LNCaP clone FGC (cell line): Measurements from ENCODE around the gene SRP9.
"Not testable (repeated sequence)": the region's sequence is repeated elsewhere in the genome, so short reads cannot be mapped to it uniquely, and the experiment has no call there.

Experiments used
- DNase-seq: peaks from one replicate; pipeline ENCODE4 v3.0.0-alpha.2; 2011; ENCODE audit warnings: low read depth
- H3K4me3 ChIP-seq: 2 replicates; pipeline ENCODE4 v1.5.1; 2011; ENCODE audit warnings: mild to moderate bottlenecking, low read depth, low read length, control low read depth
- CTCF ChIP-seq: IDR thresholded peaks from 2 replicates; pipeline ENCODE4 v1.5.1; 2012; ENCODE audit warnings: mild to moderate bottlenecking; ENCODE audit not compliant: control insufficient read depth, insufficient read depth; ENCODE audit errors: extremely low read depth

Gene SRP9

GRCh38 chr1:225776294-225776693, 1.3 kb upstream of the SRP9 start:
- DNase-seq, result no peak
- TF ChIP-seq CTCF, result no peak
- no peak overlapping the region for H3K4me3 ChIP-seq

GRCh38 chr1:225777058-225777582, 506 bp upstream of the SRP9 start:
- no peak for TF ChIP-seq CTCF
- DNase-seq, result no peak
- peak overlapping the region; percentile 69 for H3K4me3 ChIP-seq

GRCh38 chr1:225778337-225778669, 677 bp downstream of the SRP9 start:
- H3K4me3 ChIP-seq, result peak overlapping the region; percentile 69
- no peak for DNase-seq
- TF ChIP-seq CTCF, result no peak

GRCh38 chr1:225779165-225779564, 1.5 kb downstream of the SRP9 start:
- not testable (repeated sequence) for DNase-seq
- H3K4me3 ChIP-seq, result peak overlapping the region; percentile 69

DNA sequence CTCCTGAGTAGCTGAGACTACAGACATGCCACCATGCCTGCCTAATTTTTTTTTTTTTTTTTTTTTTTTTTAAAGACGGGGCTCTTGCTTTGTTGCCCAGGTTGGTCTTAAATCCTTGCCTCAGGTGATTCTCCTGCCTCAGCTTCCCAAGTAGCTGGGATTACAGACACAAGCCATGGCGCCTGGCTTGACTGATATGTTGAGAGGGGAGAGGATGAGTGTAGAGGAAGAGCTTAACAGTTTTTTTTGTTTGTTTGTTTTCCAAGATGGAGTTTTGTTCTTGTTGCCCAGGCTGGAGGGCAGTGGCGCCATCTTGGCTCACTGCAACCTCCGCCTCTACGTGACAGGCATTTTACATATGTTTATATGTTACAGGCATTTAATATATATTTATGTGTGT, 2.5 kb downstream of the SRP9 start:
- H3K4me3 ChIP-seq, result no peak overlapping the region

DNA sequence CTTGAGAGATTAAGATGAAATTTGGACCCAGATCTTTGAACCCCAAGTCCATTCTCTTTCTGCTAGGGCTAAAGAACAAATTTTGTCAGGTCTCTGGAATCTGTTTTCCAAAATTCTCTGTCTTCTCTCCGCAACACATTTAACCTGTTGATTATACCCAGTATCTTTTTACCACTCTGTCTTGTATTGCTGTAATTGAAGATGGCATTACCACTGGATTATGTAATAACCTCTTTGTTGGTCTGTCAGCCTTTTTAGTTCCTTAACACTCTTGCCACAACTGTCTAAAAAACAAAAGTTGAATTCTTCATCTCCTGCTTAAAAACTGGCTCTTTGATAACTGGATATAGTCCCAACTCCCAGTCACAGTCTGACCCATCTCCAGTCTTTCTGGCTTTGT, 3.0 kb downstream of the SRP9 start:
- H3K4me3 ChIP-seq, result no peak overlapping the region
- DNase-seq, result no peak
- no peak for TF ChIP-seq CTCF

More for the DNA sequence above, 2.5 kb downstream of the SRP9 start:
- TF ChIP-seq CTCF, result no peak
- no peak for DNase-seq

DNA sequence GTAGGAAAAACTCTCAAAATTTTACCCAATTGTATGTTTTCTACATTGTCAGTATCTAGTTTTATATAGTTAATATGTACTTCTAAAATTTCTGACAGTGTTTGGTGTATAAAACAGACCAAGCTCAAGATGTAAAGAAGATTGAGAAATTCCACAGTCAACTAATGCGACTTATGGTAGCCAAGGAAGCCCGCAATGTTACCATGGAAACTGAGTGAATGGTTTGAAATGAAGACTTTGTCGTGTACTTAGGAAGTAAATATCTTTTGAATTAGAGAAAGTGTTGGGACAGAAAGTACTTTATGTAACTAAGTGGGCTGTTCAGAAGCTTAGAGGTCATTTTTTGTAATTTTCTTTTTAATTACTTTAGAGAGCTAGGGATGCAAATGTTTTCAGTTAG, 11.5 kb downstream of the SRP9 start:
- not testable (repeated sequence) for DNase-seq, H3K4me3 ChIP-seq

GRCh38 chr1:225794954-225795353, 17.3 kb downstream of the SRP9 start:
- no peak for TF ChIP-seq CTCF
- no peak for DNase-seq
- no peak overlapping the region for H3K4me3 ChIP-seq

DNA sequence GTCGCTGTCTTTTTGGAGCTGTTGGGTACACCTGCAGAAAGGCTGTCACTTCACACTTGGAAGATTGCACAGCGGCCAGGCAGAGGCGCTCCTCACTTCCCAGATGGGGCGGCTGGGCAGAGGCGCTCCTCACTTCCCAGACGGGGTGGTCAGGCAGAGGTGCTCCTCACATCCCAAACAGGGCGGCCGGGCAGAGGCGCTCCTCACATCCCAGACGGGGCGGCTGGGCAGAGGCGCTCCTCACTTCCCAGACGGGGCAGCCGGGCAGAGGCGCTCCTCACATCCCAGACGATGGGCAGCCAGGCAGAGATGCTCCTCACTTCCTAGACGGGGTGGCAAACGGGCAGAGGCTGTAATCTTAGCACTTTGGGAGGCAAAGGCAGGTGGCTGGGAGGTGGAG, 18.5 kb downstream of the SRP9 start:
- H3K4me3 ChIP-seq, DNase-seq: not testable (repeated sequence)

DNA sequence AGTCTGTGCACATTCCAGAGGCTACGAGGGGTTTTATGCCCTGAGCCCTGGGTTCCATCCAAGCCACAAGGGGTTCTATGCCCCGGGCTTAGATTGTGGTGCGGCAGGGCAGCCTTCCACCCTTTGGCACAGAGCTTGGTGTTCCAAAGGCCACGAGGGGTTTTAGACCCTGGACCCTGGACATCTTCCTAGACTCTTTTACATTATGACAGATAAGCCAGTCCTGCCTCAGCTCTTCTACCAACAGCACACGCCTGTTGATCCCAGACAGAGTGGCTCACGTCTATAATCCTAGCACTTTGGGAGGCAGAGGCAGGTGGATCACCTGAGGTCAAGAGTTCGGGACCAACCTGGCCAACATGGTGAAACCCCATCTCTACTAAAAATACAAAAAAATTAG, 23.5 kb downstream of the SRP9 start:
- not testable (repeated sequence) for DNase-seq

More for the DNA sequence above, 23.5 kb downstream of the SRP9 start:
- H3K4me3 ChIP-seq, result not testable (repeated sequence)
